ENCODE measurements around the gene CHST12. TPM values are rescaled to one million over a fixed set of nuclear protein-coding genes. Genes with fewer than 3 reads are reported as not detected.
"Not testable (repeated sequence)": the region's sequence is repeated elsewhere in the genome, so short reads cannot be mapped to it uniquely, and the experiment has no call there.

Gene CHST12
- polyA plus RNA-seq, 1 donor from 2014 or later: 6.4 TPM

DNA sequence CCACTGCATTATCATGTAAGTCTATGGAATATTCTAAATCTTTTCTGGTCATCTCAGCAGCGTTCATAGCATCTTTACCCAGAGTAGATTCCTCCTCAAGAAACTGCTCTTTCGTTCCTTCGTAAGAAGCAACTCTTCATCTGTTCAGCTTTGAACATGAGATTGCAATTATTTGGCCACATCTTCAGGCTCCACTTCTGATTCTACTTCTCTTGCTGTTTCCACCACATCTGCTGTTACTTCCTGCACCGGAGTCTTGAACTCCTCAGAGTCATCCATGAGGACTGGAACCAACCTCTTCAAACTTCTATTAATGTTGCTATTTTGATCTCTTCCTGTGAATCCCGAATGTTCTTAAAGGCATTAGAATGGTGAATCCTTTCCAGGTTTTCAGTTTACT is 12.7 kb downstream of the CHST12 start:
- Histone ChIP-seq H3K79me2 (replicated peaks; ENCODE audit: insufficient read depth, low read length) (peaks cover 3% of the 10 kb centered on the region), H3K9me3 (ENCODE audit: low read length) (no peaks in the 10 kb centered on the region), H3K4me3 (ENCODE audit: low read length) (no peak overlapping the region), H3K4me2 (ENCODE audit: low read length) (no peak overlapping the region), H3K9ac (ENCODE audit: low read length) (no peak overlapping the region), H3K27ac (ENCODE audit: low read length) (no peak overlapping the region), H3F3A (ENCODE audit: insufficient read depth, low read length, poor library complexity, severe bottlenecking) (no peaks in the 10 kb centered on the region), H2AFZ (ENCODE audit: low read depth, low read length) (no peak overlapping the region), H4K20me1 (ENCODE audit: insufficient read depth) (no peaks in the 10 kb centered on the region), H3K36me3 (ENCODE audit: insufficient read depth, low read length) (no peaks in the 10 kb centered on the region), H3K27me3 (ENCODE audit: insufficient read depth, low read depth, low read length) (no peaks in the 10 kb centered on the region), H3K9me2 (ENCODE audit: insufficient read depth, low read length) (no peaks in the 10 kb centered on the region)
- TF ChIP-seq EP300 (conservative IDR thresholded peaks at IDR 0.05; ENCODE audit: poor library complexity, severe bottlenecking) (no peak), RAD21 (conservative IDR thresholded peaks at IDR 0.05) (no peak), POLR2AphosphoS5 (IDR thresholded peaks at IDR 0.05) (no peak), EZH2 (IDR thresholded peaks at IDR 0.05; ENCODE audit: borderline replicate concordance, insufficient read depth, low read length, poor library complexity, severe bottlenecking) (no peak), MXI1 (conservative IDR thresholded peaks at IDR 0.05; ENCODE audit: poor library complexity, severe bottlenecking) (no peak), TAF1 (IDR thresholded peaks at IDR 0.05; ENCODE audit: low read depth) (no peak), SMC3 (conservative IDR thresholded peaks at IDR 0.05; ENCODE audit: poor library complexity) (no peak)
- TF ChIP-seq, protein P1, sequence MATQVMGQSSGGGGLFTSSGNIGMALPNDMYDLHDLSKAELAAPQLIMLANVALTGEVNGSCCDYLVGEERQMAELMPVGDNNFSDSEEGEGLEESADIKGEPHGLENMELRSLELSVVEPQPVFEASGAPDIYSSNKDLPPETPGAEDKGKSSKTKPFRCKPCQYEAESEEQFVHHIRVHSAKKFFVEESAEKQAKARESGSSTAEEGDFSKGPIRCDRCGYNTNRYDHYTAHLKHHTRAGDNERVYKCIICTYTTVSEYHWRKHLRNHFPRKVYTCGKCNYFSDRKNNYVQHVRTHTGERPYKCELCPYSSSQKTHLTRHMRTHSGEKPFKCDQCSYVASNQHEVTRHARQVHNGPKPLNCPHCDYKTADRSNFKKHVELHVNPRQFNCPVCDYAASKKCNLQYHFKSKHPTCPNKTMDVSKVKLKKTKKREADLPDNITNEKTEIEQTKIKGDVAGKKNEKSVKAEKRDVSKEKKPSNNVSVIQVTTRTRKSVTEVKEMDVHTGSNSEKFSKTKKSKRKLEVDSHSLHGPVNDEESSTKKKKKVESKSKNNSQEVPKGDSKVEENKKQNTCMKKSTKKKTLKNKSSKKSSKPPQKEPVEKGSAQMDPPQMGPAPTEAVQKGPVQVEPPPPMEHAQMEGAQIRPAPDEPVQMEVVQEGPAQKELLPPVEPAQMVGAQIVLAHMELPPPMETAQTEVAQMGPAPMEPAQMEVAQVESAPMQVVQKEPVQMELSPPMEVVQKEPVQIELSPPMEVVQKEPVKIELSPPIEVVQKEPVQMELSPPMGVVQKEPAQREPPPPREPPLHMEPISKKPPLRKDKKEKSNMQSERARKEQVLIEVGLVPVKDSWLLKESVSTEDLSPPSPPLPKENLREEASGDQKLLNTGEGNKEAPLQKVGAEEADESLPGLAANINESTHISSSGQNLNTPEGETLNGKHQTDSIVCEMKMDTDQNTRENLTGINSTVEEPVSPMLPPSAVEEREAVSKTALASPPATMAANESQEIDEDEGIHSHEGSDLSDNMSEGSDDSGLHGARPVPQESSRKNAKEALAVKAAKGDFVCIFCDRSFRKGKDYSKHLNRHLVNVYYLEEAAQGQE (IDR thresholded peaks at IDR 0.05; ENCODE audit: borderline replicate concordance): no peak
- TF ChIP-seq, protein P2, sequence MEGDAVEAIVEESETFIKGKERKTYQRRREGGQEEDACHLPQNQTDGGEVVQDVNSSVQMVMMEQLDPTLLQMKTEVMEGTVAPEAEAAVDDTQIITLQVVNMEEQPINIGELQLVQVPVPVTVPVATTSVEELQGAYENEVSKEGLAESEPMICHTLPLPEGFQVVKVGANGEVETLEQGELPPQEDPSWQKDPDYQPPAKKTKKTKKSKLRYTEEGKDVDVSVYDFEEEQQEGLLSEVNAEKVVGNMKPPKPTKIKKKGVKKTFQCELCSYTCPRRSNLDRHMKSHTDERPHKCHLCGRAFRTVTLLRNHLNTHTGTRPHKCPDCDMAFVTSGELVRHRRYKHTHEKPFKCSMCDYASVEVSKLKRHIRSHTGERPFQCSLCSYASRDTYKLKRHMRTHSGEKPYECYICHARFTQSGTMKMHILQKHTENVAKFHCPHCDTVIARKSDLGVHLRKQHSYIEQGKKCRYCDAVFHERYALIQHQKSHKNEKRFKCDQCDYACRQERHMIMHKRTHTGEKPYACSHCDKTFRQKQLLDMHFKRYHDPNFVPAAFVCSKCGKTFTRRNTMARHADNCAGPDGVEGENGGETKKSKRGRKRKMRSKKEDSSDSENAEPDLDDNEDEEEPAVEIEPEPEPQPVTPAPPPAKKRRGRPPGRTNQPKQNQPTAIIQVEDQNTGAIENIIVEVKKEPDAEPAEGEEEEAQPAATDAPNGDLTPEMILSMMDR (IDR thresholded peaks at IDR 0.05; ENCODE audit: poor library complexity, severe bottlenecking): no peak

- H3K9me2 ChIP-seq (ENCODE audit: insufficient read depth, low read length): no peaks in the 10 kb centered on the region
- no peak overlapping the region for H3K9ac ChIP-seq (ENCODE audit: low read length)
- TF ChIP-seq POLR2AphosphoS5 (IDR thresholded peaks at IDR 0.05) (no peak), TAF1 (IDR thresholded peaks at IDR 0.05; ENCODE audit: low read depth) (no peak), EZH2 (IDR thresholded peaks at IDR 0.05; ENCODE audit: borderline replicate concordance, insufficient read depth, low read length, poor library complexity, severe bottlenecking) (no peak), SMC3 (conservative IDR thresholded peaks at IDR 0.05; ENCODE audit: poor library complexity) (no peak)
- TF ChIP-seq, protein P1 (IDR thresholded peaks at IDR 0.05; ENCODE audit: borderline replicate concordance): no peak
- no peaks in the 10 kb centered on the region for H3F3A ChIP-seq (ENCODE audit: insufficient read depth, low read length, poor library complexity, severe bottlenecking)
- no peaks in the 10 kb centered on the region for H4K20me1 ChIP-seq (ENCODE audit: insufficient read depth)
- H3K79me2 ChIP-seq (replicated peaks; ENCODE audit: insufficient read depth, low read length): peaks cover 3% of the 10 kb centered on the region
- H3K27me3 ChIP-seq (ENCODE audit: insufficient read depth, low read depth, low read length): no peaks in the 10 kb centered on the region
- H3K9me3 ChIP-seq (ENCODE audit: low read length): no peaks in the 10 kb centered on the region
- no peak overlapping the region for H3K4me3 ChIP-seq (ENCODE audit: low read length)
- no peak overlapping the region for H2AFZ ChIP-seq (ENCODE audit: low read depth, low read length)
- H3K36me3 ChIP-seq (ENCODE audit: insufficient read depth, low read length): no peaks in the 10 kb centered on the region
- H3K4me2 ChIP-seq (ENCODE audit: low read length): no peak overlapping the region
- H3K27ac ChIP-seq (ENCODE audit: low read length): no peak overlapping the region
Observed at GRCh38 chr7:2416650-2417049, 13.2 kb downstream of the CHST12 start.

DNA sequence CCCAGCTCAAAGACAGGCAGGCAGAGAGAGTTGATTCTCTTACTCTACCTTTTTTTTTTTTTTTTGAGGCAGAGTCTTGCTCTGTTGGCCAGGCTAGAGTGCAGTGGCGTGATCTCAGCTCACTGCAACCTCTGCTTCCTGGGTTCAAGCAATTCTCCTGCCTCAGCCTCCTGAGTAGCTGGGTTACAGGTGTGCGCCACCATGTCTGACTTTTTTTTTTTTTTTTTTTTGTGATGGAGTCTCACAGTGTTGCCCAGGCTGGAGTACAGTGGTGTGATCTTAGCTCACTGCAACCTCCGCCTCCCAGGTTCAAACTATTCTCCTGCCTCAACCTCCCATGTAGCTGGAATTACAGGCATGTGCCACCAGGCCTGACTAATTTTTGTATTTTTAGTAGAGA is 13.8 kb downstream of the CHST12 start:
- not testable (repeated sequence) for H3K36me3 ChIP-seq (ENCODE audit: insufficient read depth, low read length); H3K4me2 ChIP-seq (ENCODE audit: low read length); H3K27ac ChIP-seq (ENCODE audit: low read length); H3F3A ChIP-seq (ENCODE audit: insufficient read depth, low read length, poor library complexity, severe bottlenecking); H3K27me3 ChIP-seq (ENCODE audit: insufficient read depth, low read depth, low read length); H3K9me3 ChIP-seq (ENCODE audit: low read length); H4K20me1 ChIP-seq (ENCODE audit: insufficient read depth); H2AFZ ChIP-seq (ENCODE audit: low read depth, low read length); H3K9ac ChIP-seq (ENCODE audit: low read length); H3K79me2 ChIP-seq (replicated peaks; ENCODE audit: insufficient read depth, low read length); H3K4me3 ChIP-seq (ENCODE audit: low read length); H3K9me2 ChIP-seq (ENCODE audit: insufficient read depth, low read length)

Measured in neural cell (in vitro differentiated cells).